IMR-90 (cell line): ENCODE measurements around the gene ZXDC. TPM values are rescaled to one million over a fixed set of nuclear protein-coding genes. Genes with fewer than 3 reads are reported as not detected.

ENCODE experiments used
- ATAC-seq: fragments of 200-7000 bp; cut with Tn5 transposase; 2 replicates; pipeline ENCODE4 v1.9.1; 2020; ENCODE audit warnings: low read depth, mild to moderate bottlenecking, moderate library complexity
- BruUV-seq: library from RNA; stranded (reverse); fragments of 400-500 nt; replicated peaks from 2 replicates; lab custom pipeline; 2021; lab: Mats Ljungman, UMichigan
- CTCF ChIA-PET: fragments of 300-600 bp; formaldehyde crosslinking; extraction: SDS; loops from one replicate; lab custom pipeline; 2021; ENCODE audit warnings: antibody characterized with exemption; lab: Yijun Ruan, JAX
- POLR2A ChIA-PET: fragments of 300-600 bp; sonication (Branson Sonifier 250); formaldehyde crosslinking; loops from one replicate; lab custom pipeline; 2022; ENCODE audit warnings: antibody characterized with exemption; ENCODE audit not compliant: unreplicated experiment; lab: Charles Lee
- DNase-seq: peaks from one replicate; pipeline ENCODE4 v3.0.0; 2013
- H2AFZ ChIP-seq: replicated peaks from 2 replicates; pipeline ENCODE3; 2013; ENCODE audit warnings: low read length, mild to moderate bottlenecking; ENCODE audit not compliant: poor library complexity
- H2AK5ac ChIP-seq: 2 replicates; pipeline ENCODE4 v1.6.1; 2013; ENCODE audit warnings: low read depth, low read length, inconsistent platforms
- H2AK9ac ChIP-seq: replicated peaks from 2 replicates; pipeline ENCODE3; 2013; ENCODE audit warnings: mild to moderate bottlenecking, low read depth, low read length, moderate library complexity; ENCODE audit not compliant: poor library complexity
- H2BK120ac ChIP-seq: 2 replicates; pipeline ENCODE4 v1.6.1; 2013; ENCODE audit warnings: low read depth, low read length, inconsistent platforms
- H2BK15ac ChIP-seq: 3 replicates; pipeline ENCODE4 v1.6.1; 2013; ENCODE audit warnings: low read depth, low read length, inconsistent platforms
- H2BK20ac ChIP-seq: 2 replicates; pipeline ENCODE4 v1.6.1; 2013; ENCODE audit warnings: low read depth, mild to moderate bottlenecking, inconsistent platforms, low read length, moderate library complexity
- H2BK5ac ChIP-seq: 2 replicates; pipeline ENCODE4 v1.6.1; 2013; ENCODE audit warnings: mild to moderate bottlenecking, low read depth, low read length, inconsistent platforms; ENCODE audit not compliant: poor library complexity, severe bottlenecking
- H3K14ac ChIP-seq: replicated peaks from 2 replicates; pipeline ENCODE4 v1.6.1; 2013; ENCODE audit warnings: low read depth, low read length, inconsistent platforms
- H3K18ac ChIP-seq: 2 replicates; pipeline ENCODE4 v1.6.1; 2013; ENCODE audit warnings: low read depth, low read length, control low read depth
- H3K23ac ChIP-seq: 2 replicates; pipeline ENCODE4 v1.6.1; 2013; ENCODE audit warnings: low read depth, low read length, inconsistent platforms
- H3K27ac ChIP-seq: 2 replicates; pipeline ENCODE4 v1.5.1; 2013; ENCODE audit warnings: mild to moderate bottlenecking, control low read depth, low read length; ENCODE audit not compliant: insufficient read depth
- H3K27me3 ChIP-seq: 2 replicates; pipeline ENCODE4 v1.6.1; 2013; ENCODE audit warnings: low read length; ENCODE audit not compliant: control insufficient read depth, insufficient read depth
- H3K36me3 ChIP-seq: 2 replicates; pipeline ENCODE4 v1.6.1; 2013; ENCODE audit warnings: low read length, mixed read lengths; ENCODE audit not compliant: control insufficient read depth, insufficient read depth
- H3K4ac ChIP-seq: 2 replicates; pipeline ENCODE4 v1.6.1; 2013; ENCODE audit warnings: low read depth, low read length, inconsistent platforms
- H3K4me1 ChIP-seq: 2 replicates; pipeline ENCODE4 v1.6.1; 2013; ENCODE audit warnings: low read length, mixed read lengths; ENCODE audit not compliant: control insufficient read depth, insufficient read depth
- H3K4me2 ChIP-seq: 2 replicates; pipeline ENCODE4 v1.6.1; 2013; ENCODE audit warnings: low read depth, mild to moderate bottlenecking, control low read depth, low read length, moderate library complexity
- H3K4me3 ChIP-seq: 2 replicates; pipeline ENCODE4 v1.5.1; 2013; ENCODE audit warnings: low read depth, mild to moderate bottlenecking, control low read depth, low read length, moderate library complexity; ENCODE audit not compliant: insufficient read depth
- H3K56ac ChIP-seq: 2 replicates; pipeline ENCODE4 v1.6.1; 2013; ENCODE audit warnings: low read length, inconsistent platforms; ENCODE audit not compliant: insufficient read depth; ENCODE audit errors: extremely low read depth
- H3K79me1 ChIP-seq, 2 experiments: 2 replicates each; pipeline ENCODE4 v1.6.1; 2013; ENCODE audit warnings: low read length in 2 of 2, inconsistent platforms in 1 of 2, low read depth in 1 of 2
- H3K9ac ChIP-seq: 2 replicates; pipeline ENCODE4 v1.6.1; 2013; ENCODE audit warnings: low read depth, low read length, control low read depth
- H3K9me1 ChIP-seq: 2 replicates; pipeline ENCODE4 v1.6.1; 2013; ENCODE audit warnings: low read length, inconsistent platforms; ENCODE audit not compliant: insufficient read depth
- H3K9me3 ChIP-seq: 2 replicates; pipeline ENCODE4 v1.6.1; 2013; ENCODE audit warnings: low read length; ENCODE audit not compliant: control insufficient read depth, insufficient read depth
- H4K20me1 ChIP-seq: 2 replicates; pipeline ENCODE4 v1.6.1; 2013; ENCODE audit warnings: low read length, inconsistent platforms; ENCODE audit not compliant: insufficient read depth
- H4K5ac ChIP-seq: 2 replicates; pipeline ENCODE4 v1.6.1; 2013; ENCODE audit warnings: mild to moderate bottlenecking, low read depth, low read length, control low read depth
- H4K8ac ChIP-seq, 2 experiments: 2 replicates each; pipeline ENCODE4 v1.6.1; 2013; ENCODE audit warnings: low read depth in 2 of 2, low read length in 2 of 2, control low read depth in 1 of 2, inconsistent platforms in 1 of 2
- H4K91ac ChIP-seq: 2 replicates; pipeline ENCODE4 v1.6.1; 2013; ENCODE audit warnings: low read depth, low read length, inconsistent platforms; ENCODE audit not compliant: insufficient read depth
- BHLHE40 ChIP-seq: fragments of 150-350 bp; IDR thresholded peaks from 2 replicates; pipeline ENCODE4 v1.6.1; 2016; ENCODE audit warnings: mild to moderate bottlenecking, low read depth, low read length
- WGBS, 2 experiments: methylation state at CpG; one replicate each; pipeline versions ENCODE4 v1.1.5 to v1.1.7; 2013; ENCODE audit warnings: missing lambda C conversion rate in 2 of 2; ENCODE audit not compliant: insufficient read length in 1 of 2; ENCODE audit errors: extremely low coverage in 2 of 2; 5-methylcytosine and 5-hydroxymethylcytosine counted together
- dilution Hi-C: fragments of 300-500 bp; cut with HindIII; formaldehyde crosslinking; loops from one replicate; pipeline ENCODE4 v1.14.3; 2018; ENCODE audit warnings: low sequenced_read_pairs; ENCODE audit not compliant: unreplicated experiment
- in situ Hi-C: fragments of 300-500 bp; cut with MboI; formaldehyde crosslinking; loops from 3 replicates; pipeline ENCODE4 v1.14.3; 2019; ENCODE audit warnings: low sequenced_read_pairs, inconsistent platforms, mixed read lengths
- intact Hi-C: fragments of 100-400 bp; cut with micrococcal nuclease; formaldehyde crosslinking; loops from 2 replicates; pipeline ENCODE4 v1.10.0; 2022
- polyA plus RNA-seq, 3 experiments: library from polyadenylated mRNA; depleted of rRNA; stranded (reverse); fragments of >200 nt; gene quantifications; 2 replicates each; pipeline ENCODE4 v1.2.3, GENCODE V29; 2012; ENCODE audit warnings: low replicate concordance in 1 of 3
- total RNA-seq: library from RNA; depleted of rRNA; stranded (reverse); fragments of >200 nt; gene quantifications from 2 replicates; pipeline ENCODE4 v1.2.3, GENCODE V29; 2012
- TF ChIP-seq, protein P1 (sequence below): fragments of 150-350 bp; IDR thresholded peaks from 2 replicates; pipeline ENCODE4 v1.6.1; 2016; ENCODE audit warnings: low read depth, mild to moderate bottlenecking, low read length, moderate library complexity, borderline replicate concordance

ZXDC gene
- total and polyA plus RNA-seq, 2 of the 4 experiments (the other 2 are of a cell fraction) = 11.5 to 14.3 TPM

GRCh38 chr3:126406389-126407296 is 69.0 kb downstream of the ZXDC start (continued):
- TF ChIP-seq BHLHE40 = no peak

GRCh38 chr3:126402666-126403302 is 72.9 kb downstream of the ZXDC start:
- H2AK9ac ChIP-seq = no peak overlapping the region
- intact Hi-C loops = no loop called here
- dilution Hi-C loops = no loop called here
- ATAC-seq (no peak), DNase-seq (no peak)
- TF ChIP-seq, protein P1, sequence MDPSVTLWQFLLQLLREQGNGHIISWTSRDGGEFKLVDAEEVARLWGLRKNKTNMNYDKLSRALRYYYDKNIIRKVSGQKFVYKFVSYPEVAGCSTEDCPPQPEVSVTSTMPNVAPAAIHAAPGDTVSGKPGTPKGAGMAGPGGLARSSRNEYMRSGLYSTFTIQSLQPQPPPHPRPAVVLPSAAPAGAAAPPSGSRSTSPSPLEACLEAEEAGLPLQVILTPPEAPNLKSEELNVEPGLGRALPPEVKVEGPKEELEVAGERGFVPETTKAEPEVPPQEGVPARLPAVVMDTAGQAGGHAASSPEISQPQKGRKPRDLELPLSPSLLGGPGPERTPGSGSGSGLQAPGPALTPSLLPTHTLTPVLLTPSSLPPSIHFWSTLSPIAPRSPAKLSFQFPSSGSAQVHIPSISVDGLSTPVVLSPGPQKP = no peak
- H4K91ac ChIP-seq = no peak overlapping the region
- no peak overlapping the region for H3K23ac ChIP-seq
- no peak overlapping the region for H2AFZ ChIP-seq
- no peak overlapping the region for H2BK15ac ChIP-seq
- H2BK120ac ChIP-seq = no peak overlapping the region
- H3K4ac ChIP-seq = no peak overlapping the region
- H2BK5ac ChIP-seq = no peak overlapping the region
- H3K9me1 ChIP-seq = no peaks in the 10 kb centered on the region; the same call in 1 of the 2 replicates
- H2BK20ac ChIP-seq = no peak overlapping the region
- H3K56ac ChIP-seq = no peak overlapping the region
- no peak overlapping the region for H3K18ac ChIP-seq
- no peaks in the 10 kb centered on the region for H4K20me1 ChIP-seq
- H3K27ac ChIP-seq = no peak overlapping the region
- in situ Hi-C loops = no loop called here
- no peak overlapping the region for H4K5ac ChIP-seq
- 0 out of 2 replicates have a peak, but pooled peaks cover 4% of the 10 kb centered on the region for H3K9me3 ChIP-seq
- H3K27me3 ChIP-seq = peaks cover 17% of the 10 kb centered on the region
- ChIA-PET POLR2A (no interaction called here), CTCF (no interaction called here)
- no peak overlapping the region for H3K4me3 ChIP-seq
- no peaks in the 10 kb centered on the region for H3K4me1 ChIP-seq
- H2AK5ac ChIP-seq = no peak overlapping the region
- H3K14ac ChIP-seq = no peak overlapping the region
- no peaks in the 10 kb centered on the region for H3K79me1 ChIP-seq
- H3K36me3 ChIP-seq = no peaks in the 10 kb centered on the region
- 55% methylated on average over 8 of the region's 12 CpGs; no CpG with 5 or more reads in 1 of the 2 experiments for WGBS, 2 experiments
- H3K4me2 ChIP-seq = no peak overlapping the region
- BruUV-seq = no TSS peak
- no peak overlapping the region for H3K9ac ChIP-seq
- no peak overlapping the region for H4K8ac ChIP-seq
